Stimulated activated CD8-positive, alpha-beta memory T cell treated with anti-CD3 and anti-CD28 coated beads, Interleukin-4, amount 100 ng/mL, for 48 hours (primary cell): ENCODE data around the gene RAD51B.

Experiments
- DNase-seq: peaks from one replicate; pipeline ENCODE4 v3.0.0-alpha.2; 2020

The RAD51B gene

DNA sequence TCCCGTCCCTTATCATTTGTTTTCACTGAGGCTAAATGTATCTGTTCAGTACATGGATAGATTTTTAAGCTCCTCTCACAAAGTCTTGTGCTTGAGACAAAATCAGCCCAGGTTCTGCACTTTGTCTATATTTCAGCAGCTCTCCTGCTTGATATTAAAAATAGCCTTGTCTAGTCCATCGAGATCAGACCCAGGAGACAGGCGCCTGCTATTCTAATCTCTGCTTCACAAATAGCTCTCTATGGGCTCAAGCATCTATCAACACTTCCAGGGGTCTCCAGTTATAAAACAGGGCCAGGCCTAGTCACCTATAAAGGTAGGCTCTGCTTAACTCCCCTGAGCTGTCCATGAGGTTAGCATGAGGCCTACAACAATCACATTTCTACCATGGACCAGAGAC lies 910.8 kb downstream of the RAD51B start:
- DNase-seq: no peak

DNA sequence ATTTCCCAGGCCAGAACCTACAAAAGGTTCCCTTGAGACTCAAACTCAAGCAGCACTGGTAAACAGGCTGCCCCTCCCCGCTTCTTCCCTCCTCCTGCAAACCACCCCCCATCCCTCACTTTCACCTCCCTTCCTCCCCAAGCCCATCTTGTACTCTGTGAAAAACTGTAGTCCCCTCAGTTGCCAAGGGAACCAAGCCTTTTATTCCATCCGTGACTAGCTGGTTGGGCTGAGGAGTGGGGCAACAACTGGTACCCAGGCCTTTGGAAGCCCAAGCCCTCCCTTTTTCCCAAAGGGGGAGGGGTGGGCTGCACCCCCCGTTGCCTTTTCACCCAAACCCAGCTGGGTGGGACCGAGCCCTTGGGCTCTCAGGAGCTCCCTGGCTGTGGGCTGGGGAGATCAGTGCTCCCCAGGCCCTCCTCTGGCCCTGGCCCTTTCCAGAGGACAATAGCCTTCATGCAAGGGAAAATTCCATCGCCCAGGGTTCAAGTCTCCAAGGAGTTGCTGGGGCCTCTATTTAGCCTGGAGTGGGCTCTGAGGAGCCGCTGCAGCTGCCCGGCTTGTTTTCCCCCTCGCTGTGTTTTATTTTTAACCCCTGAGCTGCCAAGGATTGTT lies 911.3 kb downstream of the RAD51B start:
- no peak for DNase-seq

DNA sequence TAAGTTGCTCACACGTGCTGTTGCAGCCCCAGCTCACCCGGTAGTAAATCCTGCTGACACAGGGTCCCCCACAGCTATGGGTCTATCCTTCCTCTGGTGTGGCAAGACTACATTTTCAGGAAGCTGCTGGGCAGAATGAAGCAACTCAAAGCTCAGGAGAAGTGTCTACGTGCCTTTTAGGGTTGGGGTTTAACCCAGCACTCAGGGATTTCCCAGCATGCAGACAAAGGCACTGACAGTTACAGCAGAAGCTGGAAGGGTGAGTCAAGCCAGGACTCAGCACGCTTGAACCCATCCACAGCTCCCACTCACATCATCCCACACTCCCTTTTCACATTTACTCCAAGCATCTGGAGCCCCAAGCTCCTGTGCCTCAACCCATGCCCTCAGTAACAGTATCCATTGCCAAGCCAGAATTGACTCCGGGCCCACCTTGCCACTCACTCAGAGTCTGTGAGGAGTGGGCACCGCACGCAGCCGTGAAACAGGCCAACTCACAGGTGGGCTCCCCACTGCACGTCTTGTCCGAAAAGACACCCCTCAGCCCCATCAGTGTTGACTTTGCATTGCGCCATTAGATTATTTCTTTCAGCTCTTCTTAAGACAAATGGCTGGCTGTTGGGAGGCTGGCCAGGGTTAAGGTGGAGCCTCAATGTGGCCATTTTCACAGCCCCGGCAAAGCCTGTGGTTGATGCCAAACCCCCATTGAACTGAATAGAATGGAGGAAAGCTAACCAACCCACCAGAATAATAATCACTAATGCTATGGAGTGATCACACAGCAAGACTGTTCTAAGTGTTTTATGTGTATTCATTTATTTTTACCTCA lies 913.7 kb downstream of the RAD51B start:
- DNase-seq: peak; percentile 55

DNA sequence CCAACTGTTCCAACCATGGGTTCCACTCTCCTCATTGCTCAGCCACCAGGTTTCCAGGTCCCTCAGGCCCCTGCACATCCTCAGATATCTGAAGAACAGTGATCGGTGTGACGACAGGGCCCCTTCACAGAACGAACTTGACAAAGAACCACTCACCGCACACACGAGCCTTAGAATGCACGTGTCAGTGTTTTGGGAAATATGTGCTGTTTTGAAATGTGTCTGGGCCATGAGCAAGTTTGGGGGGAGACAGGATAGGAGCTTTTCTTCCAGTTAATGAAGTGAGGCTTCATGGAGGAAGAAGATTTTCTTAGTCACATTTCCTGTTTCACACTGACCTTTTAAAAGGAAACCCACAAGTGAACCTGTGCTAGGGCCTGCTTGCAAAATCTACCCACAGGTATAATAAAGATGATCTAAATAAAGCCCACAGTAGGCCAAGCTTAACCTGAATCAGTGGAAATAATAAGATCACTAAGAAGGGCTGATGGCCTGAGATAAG lies 914.7 kb downstream of the RAD51B start:
- DNase-seq: peak; percentile 61

DNA sequence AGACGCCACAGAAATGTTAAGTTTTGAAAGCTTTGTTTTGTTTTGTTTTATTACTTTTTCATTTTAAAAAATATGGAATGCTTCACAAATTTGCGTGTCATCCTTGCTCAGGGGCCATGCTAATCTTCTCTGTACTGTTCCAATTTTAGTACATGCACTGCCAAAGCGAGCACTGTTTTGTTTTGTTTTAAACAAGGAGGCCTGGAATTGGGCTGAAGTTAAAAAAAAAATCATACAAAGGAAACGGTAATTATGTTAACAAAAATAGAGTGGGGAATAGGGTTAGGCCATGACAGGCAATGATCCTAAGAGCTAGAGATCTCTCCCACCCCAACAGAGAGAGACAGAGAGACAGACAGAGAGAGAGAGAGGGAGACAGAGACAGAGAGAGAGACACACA lies 916.3 kb downstream of the RAD51B start:
- DNase-seq: no peak

DNA sequence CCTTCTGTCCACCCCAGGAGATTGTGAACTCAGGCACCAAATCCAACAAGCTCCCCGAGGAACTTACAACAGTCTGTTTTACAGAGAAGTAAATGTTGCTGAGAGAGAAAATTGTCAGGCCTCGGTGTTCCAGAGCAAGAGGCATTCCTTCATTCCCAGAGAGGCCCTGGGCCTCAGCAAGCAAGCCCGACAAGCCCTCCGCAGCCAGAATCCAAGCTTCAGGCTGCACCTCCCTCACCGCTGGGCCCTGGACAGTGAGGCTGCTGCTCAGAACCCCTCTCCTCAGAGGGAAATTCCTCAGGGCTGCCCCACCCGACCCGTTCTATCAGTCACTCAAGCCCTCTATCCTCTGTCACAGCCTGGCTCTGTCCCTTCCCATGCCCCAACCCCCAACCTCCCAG lies 916.9 kb downstream of the RAD51B start:
- DNase-seq: no peak

DNA sequence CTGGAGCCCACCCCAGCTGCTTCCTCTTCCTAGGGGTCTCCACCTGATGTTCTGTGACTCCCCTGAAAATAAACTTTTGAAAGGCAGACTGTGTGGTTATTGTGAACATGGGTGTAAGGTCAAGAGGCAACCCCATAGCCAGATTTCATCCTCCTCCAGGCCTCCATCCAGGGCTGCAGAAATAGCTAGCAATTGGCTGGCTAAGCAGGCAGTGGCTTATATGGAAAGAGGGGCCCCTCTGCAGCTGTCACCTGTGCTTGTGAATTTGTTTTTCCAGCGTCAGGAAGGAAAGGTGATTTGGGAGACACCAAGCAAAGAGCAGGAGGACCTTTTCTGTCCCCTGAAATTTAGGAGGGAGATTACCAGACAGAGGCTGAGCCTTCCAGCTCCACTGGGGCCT lies 917.5 kb downstream of the RAD51B start:
- no peak for DNase-seq

DNA sequence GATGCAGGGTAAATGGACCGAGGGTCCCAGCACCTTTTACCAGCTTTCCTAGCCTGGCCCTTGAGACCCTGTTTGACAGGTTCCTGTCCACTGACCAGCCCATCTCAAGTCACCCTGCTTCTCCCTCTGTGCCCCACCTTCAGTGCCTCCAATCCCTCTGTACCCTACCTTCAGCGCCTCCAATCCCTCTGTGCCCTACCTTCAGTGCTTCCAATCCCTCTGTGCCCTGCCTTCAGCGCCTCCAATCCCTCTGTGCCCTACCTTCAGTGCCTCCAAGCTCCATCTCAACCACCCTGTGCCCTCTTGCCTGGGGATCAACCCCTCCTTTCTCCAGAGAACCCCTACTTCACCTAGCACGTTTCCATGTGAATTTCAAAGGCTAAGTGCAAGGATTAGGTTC lies 919.0 kb downstream of the RAD51B start:
- DNase-seq: no peak

DNA sequence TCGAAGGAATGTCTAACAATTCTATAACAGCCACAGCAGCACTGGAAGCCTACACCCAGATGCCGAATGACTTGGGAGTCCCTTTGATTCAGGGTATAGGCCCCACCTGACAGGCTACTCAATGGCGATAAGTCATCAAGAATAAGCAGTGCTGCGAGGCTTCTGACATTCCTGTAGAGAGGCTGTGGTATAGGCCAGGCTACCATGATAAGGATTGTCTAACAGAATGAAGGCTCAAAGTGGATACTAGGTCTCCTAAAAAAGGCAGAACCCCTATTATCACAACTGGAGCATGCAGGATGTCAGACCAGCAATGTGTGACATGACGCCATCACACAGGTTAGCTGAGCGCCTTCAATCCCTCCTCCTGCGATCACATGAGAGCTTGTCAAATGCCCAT lies 920.1 kb downstream of the RAD51B start:
- DNase-seq: no peak

DNA sequence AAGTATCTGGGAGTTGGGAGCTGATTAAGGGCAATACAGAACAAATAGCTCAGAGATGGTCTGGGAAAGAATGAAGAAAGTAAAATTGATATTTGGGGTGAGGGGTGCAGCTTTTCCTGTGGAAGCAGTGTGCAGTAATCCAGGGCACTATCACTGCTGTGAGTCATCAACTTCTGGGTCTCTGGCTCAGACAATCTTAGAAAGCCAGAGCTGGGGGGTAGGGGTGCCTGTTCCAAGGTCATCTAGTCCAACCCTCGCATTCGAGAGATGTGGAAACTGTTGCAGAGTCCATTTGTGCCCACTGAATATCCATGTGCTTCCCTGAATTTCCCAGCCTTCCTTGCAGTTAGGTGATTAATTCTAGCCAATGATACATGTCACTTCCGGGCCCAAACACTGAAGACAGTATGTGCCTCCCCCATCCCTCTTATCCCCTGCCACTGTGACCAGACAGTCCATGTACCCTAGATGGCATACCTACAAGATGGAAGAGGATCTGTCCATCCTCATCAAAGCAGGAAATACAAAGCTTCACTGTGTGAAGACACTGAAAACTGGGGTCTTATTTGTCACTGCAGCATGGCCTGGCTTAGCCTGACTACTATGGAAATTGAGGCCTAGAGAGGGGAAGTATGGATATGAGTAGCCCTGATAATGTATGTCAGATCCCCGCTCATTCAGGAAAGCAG lies 921.4 kb downstream of the RAD51B start:
- no peak for DNase-seq

DNA sequence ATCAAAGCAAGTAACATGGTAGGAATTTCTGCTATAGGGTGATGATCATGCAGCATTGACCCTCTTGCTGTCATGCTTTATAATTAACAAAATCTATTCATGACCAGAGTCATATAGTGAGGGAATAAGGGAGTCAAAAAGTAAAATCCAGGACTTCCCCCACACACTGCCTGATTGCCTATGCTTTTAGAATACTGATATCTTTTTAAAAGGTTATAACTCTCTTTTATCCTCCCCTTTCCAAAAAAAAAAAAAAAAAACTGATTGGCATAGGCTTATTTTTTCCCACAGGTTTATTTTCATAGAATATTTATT lies 921.9 kb downstream of the RAD51B start:
- DNase-seq: no peak

DNA sequence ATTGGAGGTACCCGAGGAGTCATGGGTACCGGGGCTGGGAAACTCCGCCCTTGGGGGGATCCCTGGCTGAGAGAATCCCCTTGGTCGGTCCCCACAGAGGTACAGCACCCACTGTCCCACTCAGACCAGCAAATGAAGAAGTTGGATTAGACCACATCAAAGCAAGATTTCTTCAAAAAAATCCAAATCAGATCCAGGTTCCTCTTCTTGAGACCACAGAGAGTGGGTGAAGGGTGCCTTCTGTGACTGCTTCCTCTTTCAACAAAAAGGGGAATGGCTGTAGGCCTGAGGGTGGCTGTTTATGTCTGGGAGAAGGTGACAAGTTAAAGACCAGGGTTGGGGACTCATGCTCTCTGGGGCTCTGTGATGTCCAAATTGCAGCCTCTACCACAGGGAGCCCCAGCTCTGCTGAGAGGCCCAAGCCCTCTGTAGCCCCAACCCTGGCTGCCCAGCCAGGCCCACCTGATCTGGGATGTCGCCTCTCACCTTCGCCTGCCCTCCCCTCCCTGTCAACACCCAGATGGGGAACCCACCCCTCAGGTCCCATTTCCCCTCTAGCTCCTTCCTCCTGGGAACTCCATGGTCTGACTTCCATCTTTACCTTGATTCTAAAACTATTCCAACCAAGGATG lies 922.4 kb downstream of the RAD51B start:
- DNase-seq: no peak

DNA sequence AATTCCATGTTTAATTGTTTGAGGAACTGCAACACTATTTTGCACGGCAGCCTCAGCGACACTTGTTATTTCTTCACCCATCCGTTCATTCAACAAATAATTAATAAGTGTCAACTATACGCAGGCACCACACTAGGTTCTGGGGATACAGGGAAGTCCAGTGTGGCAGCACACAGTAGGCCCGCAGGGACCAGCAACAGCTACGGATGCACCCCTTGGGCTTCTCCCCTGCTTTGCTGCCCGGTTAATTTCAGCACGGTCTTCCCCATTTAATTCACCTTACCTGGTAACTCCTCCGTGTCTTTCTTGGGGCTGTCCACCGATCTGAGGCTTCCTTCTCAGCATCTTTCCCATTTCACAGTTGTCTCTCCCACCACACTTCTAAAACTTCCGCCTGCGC lies 925.0 kb downstream of the RAD51B start:
- DNase-seq: no peak

DNA sequence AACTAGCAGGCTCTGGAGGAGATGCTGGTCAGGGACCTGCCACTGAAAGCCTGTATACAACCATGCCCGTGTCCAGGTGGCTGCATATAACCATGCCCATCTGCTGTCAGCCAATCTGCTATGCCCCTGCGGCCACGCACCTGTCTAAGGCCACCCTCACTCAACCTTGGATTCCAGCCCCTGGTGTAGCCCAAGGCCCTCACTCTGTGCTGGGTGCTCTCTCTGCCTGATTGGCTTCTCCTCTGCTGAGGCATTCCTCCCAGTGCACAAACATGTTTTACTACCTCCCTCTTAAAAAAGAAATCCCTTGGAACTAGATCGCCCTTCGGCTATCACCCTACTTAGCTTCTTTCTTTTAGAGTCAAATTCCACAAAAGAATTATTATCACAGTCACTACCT lies 927.8 kb downstream of the RAD51B start:
- DNase-seq: no peak

DNA sequence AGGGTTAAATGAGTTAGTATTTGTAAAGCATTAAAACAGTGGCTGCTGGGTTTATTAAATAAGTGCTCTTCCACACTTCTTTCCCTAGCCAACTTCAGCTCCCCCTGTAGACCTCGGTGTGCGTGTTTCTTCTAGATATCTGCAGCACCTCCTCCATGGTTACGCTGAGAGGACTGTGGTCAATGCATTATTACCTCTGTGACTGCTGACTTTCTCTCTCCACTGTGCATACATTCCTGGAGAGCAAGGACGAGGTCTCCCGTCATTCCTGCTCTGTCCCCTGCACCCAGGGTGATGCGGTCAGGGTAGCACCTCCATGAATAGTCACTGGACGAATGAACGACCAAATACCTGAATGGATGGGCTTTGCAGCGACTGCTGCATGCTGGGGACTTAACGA lies 928.7 kb downstream of the RAD51B start:
- DNase-seq: no peak

DNA sequence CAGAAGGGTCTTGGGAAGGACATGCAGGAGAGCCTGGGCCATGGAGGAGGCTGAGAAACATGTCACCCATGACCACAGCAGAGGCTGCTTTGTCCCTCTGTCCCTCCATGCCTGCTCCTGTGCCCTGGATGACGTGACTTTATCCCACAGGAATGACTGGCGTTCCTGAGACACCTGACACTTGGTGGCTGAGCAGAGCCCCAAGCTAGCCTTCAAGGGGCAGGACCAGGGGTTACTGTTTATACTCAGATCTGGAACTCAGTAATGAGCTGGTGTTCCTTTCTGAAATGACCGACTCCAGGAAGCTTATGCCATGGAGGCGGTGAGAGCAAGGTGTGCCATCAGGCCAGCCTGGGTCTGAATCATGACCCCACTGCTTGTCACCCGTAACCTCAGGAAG lies 929.1 kb downstream of the RAD51B start:
- DNase-seq: no peak

DNA sequence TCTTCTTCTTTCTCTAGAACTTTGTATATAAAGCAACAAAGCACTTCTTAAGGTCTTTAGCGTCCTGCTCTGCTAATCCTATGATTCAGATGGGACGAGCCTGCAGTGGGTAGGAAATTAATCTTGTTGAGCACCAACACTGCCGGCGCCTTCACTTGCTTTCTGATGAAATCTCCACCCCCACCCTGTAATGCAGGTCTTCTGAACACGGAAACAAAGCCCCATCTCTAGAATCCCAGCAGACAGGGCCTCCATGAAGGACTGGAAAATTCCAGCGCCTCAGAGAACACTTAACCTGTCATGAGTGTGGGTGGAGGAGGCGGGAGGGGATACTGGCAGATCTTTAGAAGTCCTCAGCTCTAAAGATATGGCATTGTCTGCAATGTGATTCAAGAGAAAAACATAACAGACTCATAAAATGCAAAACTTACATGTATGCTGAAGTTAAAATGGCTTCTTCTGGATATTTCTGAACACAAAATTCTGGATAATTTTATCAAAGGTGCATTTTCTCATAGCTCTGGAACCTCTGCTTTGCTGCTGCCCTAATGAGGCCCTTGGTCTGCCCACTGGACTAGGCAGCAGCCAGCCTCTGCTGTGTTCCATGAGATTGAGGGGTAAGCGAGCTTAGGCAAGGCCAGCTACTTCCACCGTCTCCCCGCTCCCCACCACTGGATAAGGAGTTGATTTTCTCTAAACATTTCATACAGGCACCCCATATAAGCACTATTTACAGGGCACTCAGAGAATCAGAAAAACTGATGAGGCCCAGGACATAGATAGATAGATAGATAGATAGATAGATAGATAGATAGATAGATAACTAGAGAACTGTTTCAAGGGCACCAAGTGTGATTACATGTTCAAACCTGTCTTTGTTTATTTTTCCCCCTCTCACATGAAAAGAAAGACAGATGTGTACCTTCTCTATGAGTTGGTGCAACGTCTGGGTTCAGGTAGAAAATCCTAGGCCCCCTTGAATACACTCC lies 930.2 kb downstream of the RAD51B start:
- no peak for DNase-seq

DNA sequence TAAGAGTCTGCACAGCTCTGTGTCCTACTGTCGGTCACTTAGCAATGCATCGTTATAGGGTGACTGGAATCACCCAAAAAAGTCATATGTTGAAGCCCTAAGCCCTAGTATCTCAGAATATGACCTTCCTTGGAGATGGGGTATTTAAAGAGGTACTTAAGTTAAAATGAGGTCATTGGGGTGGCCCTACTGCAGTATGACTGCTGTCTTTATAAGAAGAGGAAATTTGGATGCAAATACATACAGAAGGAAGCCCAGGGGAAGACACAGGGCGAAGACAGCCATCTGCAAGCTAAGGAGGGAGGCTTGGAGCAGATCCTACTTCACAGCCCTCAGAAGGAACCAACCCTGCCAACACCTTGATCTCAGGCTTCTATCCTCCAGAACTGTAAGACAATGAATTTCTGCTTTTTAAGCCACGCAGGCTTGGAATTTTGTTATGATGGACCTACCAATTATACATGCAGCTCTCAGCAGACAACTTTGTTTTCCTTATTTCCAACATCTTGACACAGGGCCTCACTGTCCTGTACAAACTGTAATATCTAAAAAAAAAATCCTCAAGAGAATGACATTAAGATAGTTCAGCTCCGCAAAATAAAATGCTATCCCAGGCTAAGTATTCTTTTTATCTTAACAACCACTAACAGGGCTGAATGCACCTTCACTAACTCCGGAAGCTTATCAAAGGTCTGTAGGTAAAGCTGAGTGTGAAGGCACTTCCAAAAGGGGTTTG lies 932.9 kb downstream of the RAD51B start:
- DNase-seq: no peak

DNA sequence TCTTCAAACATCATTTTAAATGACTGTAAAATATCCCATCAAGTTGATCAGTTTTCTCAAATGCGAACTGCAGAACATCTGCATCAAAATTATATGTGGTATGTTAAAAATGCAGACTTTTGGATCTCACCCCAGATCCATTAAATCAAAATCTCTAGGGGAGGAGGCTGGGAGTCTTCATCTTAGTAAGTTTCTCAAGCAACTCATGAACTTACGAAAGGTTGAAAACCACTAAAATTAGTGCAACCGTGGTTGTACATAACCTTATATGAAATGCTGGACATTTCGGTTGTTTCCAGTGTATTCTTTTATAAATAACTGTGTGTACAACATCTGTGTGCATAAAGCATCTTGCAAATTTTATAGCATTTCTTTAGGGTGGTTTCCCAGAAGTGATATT lies 934.1 kb downstream of the RAD51B start:
- no peak for DNase-seq

DNA sequence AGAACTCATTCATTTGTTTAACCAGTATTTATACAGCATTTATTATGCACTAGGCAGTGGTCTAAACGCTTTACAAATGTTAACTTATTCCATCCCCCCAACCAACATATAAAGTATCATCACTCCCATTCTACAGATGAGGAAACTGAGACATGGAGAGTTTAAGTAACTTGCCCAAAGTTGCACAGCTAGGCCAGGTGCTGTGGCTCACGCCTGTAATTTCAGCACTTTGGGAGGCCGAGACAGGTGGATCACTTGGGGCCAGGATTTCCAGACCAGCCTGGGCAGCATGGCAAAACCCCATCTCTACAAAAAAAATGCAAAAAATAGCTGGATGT lies 935.4 kb downstream of the RAD51B start:
- no peak for DNase-seq

DNA sequence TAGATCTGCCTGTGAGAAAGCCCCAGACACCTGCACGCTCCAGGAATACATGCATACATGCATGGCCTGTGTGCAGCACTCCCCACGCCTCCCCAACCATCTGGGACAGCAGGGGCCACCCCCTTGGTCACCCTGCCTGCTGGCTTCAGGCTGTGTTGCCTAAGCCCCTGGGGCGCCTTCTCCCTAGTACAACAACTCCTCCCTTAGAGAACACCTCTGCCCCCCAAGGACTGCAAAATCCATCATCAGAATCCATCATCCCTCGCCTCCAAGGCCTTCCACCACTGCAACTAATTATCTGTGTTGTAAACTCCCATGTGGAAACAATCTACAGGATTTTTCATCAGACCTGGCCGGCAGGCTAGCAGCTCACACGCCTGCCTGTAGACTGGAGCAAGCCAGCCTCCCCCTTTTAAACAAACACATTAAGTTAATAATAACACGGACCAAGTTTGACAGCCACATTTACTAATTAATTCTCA lies 936.5 kb downstream of the RAD51B start:
- DNase-seq: no peak

DNA sequence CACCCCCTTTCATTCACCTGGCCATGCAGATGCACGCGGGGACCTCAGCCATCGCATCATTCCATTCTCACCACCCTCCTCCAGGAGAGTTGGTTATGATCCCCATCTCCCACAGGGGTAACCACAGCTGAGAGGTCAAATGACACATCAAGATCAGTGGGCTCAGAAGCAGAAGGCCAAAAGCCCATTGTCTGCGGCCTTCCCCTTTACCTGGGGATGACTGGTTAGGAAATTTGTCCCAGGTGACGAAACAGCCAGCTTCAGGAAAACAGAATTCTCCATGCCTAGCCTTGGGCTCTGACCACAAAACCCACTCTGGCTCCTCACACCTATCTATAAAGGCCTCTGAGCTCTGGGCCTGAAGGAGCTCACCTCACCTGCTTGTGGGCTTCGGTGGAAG lies 937.2 kb downstream of the RAD51B start:
- DNase-seq: no peak
